GDM1 (cell line): Measurements from ENCODE around the gene CARM1.
"Not testable (repeated sequence)": the region's sequence is repeated elsewhere in the genome, so short reads cannot be mapped to it uniquely, and the experiment has no call there.

Experiments
- DNase-seq: peaks from one replicate; lab custom pipeline; 2025; lab: John Stamatoyannopoulos, UW

Gene CARM1

GRCh38 chr19:10846500-10847202, 24.7 kb upstream of the CARM1 start:
- DNase-seq: no peak

- peak; percentile 59 for DNase-seq
Measured at GRCh38 chr19:10848230-10848856, 23.0 kb upstream of the CARM1 start, which contains the start of gene C19orf38. C19orf38 (plus strand) TSS chr19:10848415; CDS start chr19:10848509, 94 bp downstream.

DNA sequence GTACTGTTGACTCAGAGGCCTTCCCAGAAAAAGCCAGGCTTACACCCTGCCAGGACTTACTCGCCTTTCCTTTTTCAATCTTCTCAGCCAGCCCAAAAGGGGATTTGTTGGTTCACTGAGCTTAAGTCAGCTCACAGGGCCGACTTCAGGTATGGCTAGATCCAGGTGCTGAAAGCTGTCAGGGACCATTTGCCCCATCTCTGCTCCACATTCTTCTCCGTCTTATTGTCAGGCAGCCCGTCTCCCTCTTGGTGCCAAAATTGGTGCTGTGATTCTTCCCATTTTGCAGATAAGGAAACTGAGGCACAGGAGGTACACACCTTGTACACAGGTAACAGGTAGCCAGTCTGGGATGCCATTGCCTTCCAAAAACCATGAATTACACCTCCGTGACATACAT, 20.7 kb upstream of the CARM1 start:
- DNase-seq: no peak

- DNase-seq: no peak
Measured at GRCh38 chr19:10852098-10852800, 19.1 kb upstream of the CARM1 start.

GRCh38 chr19:10852941-10853340, 18.4 kb upstream of the CARM1 start:
- no peak for DNase-seq

- DNase-seq: no peak
Measured at GRCh38 chr19:10854350-10855089, 16.8 kb upstream of the CARM1 start.

- no peak for DNase-seq
Measured at GRCh38 chr19:10855879-10856522, 15.4 kb upstream of the CARM1 start.

- not testable (repeated sequence) for DNase-seq
Measured at GRCh38 chr19:10856899-10857298, 14.5 kb upstream of the CARM1 start.

DNA sequence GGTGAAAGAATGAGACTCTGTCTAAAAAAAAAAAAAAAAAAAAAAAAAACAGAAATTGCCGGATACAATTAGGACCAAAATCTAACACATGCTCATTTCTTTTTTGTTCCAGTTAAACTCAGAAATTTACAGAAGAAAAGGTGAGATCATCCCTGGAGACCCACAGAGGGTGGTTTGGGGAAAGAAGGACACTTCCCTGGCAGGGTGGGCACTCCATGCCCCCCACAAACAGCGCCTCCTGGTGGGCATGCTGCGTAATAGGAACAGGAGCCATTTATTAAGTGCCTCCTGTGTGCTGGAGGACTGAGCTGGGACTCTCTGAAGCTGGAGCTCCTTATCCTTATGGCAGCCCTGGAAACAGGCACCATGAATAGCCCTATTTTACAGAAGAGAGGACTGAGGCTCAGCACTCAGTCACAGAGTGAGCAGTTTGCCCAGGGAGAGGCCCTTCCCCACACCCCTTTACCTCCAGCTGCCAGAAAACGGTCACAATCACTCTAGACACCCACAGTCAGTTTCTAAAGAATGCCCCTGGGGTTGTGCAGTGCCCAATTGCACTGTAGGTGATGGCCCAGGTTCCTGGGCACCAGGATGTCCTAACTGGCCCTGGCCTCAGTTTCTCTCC, 13.0 kb upstream of the CARM1 start:
- no peak for DNase-seq

DNA sequence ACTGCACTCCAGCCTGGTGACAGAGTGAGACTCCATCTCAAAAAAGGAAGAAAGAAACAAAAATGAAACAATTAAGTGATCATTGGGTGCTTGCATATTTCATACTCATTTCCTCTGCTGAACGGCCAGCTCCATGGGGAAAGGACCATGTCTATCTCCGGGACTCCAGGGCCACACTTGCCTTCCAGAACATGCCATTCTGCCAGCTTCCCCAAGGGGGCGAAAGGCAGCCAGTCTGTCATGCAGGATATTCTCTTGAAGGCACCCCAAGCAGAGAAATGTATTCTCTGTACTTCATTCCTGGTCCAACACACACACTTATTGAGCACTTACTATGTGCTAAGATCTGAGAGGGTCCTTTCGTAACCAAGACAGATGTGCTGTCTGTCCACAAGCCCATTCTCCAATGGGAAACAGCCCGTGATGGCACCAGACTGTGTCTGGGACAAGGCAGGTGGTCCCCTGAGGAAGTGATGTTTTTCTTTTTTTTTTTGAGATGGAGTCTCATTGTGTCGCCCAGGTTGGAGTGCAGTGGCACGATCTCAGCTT, 10.2 kb upstream of the CARM1 start:
- DNase-seq: no peak

DNA sequence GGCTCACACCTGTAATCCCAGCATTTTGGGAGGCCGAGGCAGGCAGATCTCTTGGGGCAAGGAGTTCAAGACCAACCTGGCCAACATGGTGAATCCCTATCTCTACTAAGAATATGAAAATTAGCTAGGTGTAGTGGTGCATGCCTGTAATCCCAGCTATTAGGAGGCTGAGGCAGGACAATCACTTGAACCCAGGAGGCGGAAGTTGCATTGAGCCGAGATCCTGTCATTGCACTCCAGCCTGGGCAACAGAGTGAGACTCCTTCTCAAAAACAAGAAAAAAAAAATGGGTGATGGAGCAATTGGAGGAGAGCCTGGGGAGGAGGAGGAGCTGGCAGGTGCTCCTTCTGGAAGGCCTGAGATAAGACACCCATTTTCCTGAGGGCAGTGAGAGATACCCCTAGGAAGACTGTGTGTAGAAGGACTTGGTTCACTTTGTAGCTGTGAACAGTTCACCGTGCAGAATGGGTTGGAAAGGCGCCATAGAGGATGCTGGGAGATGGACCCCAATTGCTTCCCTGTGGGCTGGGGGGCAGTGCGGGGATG, 8.7 kb upstream of the CARM1 start:
- DNase-seq: no peak

DNA sequence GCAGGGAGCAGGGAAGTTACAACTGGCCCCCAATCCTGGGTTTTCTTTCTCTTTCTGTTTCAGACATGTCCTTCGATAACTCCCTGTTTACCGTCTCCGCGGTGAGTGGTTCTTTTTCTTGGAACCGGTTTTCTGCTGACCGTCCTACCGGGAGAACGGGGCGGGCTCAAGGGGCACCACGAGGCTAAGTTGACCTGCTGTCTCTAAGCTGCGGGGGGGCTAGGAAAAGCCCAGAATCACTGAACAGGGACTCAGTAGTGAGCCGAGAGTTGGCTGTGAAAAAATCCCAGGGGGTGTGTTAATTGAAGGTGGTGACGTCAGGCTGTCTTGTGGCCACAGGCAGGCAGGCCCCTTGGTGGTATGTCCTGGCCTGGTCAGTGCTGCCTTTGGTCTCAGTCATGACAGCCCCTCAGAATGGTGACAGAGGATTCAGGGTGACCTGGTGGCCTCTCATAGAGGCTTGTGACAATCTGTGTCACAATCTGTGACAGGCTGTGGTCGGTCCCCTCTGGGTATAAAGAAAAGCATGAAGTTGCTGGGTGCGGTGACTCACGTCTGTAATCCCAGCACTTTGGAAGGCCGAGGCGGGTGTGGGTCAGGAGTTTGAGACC, 8.1 kb upstream of the CARM1 start:
- no peak for DNase-seq

GRCh38 chr19:10864538-10864899, 6.8 kb upstream of the CARM1 start:
- peak; percentile 48 for DNase-seq

DNA sequence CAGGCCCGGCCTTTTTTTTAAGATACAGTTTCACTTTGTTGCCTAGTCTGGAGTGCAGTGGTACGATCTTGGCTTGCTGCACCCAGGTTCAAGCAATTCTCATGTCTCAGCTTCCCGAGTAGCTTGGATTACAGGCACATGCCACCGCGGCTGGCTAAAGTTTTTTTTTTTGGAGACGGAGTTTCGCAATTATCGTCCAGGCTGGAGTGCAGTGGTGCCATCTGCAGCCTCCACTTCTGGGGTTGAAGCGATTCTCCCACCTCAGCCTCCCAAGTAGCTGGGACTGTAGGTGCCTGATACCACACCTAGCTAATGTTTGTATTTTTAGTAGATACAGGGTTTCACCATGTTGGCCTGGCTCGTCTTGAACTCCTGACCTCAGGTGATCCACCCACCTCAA, 4.9 kb upstream of the CARM1 start:
- no peak for DNase-seq

GRCh38 chr19:10868872-10869547, 2.3 kb upstream of the CARM1 start:
- no peak for DNase-seq

DNA sequence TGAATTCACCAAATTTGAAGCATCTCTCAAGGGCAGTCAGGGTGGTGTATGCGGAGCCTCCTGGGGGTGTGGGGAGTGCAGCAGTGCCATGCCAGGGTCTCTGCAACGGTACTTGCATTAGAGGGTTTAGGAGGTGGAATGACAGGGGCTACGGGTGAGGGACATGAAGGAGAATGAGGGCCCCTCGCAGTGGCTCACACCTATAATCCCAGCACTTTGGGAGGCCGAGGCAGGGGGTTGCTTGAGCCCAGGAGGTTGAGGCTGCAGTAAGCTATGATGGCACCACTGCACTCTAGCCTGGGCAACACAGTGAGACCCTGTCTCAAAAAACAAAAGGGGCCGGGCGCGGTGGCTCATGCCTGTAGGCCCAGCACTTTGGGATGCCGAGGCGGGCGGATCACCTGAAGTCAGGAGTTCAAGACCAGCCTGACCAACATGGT, 1.5 kb upstream of the CARM1 start:
- DNase-seq: not testable (repeated sequence)

DNA sequence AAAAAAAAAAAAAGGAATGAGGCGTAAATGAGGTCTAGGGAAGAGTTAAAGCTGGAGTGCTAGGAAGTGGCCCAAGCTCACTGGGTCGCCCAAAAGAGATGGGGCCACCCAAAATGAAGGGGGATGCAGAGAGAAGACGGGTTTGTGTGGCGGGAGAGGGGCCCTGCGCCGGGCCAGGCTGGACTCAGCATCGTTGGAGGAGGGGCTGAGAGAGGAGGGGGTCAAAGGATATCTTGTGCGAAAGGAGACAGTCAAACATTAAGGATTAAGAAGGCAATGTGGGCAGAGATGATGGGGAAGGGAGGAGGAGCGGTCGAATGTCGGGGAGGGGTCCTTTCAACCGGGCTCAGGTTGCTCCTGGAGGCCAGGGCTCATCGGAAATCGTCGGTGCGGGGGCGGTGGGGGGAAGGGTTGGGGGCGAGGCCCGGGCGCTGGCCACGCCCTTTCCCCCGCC, 825 bp upstream of the CARM1 start:
- DNase-seq: no peak

GRCh38 chr19:10871711-10872545, 575 bp downstream of the CARM1 start:
- no peak for DNase-seq
